CD4-positive, alpha-beta T cell (primary cell): ENCODE measurements around the gene GRM8. TPM values are rescaled to one million over a fixed set of nuclear protein-coding genes. Genes with fewer than 3 reads are reported as not detected.

Experiments used
- ATAC-seq: fragments of 200-7000 bp; cut with Tn5 transposase; one replicate; pipeline ENCODE4 v1.10.0; 2022; ENCODE audit warnings: mild to moderate bottlenecking; ENCODE audit not compliant: poor library complexity
- CTCF ChIA-PET: fragments of 350-600 bp; sonication (Branson Sonifier 250); formaldehyde crosslinking; loops from one replicate; lab custom pipeline; 2021; ENCODE audit warnings: antibody characterized with exemption, inconsistent platforms; lab: Charles Lee
- POLR2A ChIA-PET: fragments of 350-600 bp; sonication (Branson Sonifier 250); formaldehyde crosslinking; loops from one replicate; lab custom pipeline; 2021; ENCODE audit warnings: antibody characterized with exemption, inconsistent platforms; lab: Charles Lee
- DNase-seq, 14 experiments: peaks; one replicate each; pipeline ENCODE4 v3.0.0-alpha.2; 2013 to 2020; ENCODE audit warnings: mixed read lengths in 2 of 14
- H3K27ac ChIP-seq, 2 donors: one replicate each; pipeline versions ENCODE4 v1.5.1 to v1.7.0; 2013; ENCODE audit warnings: low read length in 2 of 2, low read depth in 1 of 2, mild to moderate bottlenecking in 1 of 2
- H3K27me3 ChIP-seq, 2 experiments: 1 replicate in 1 of 2; 2 replicates in 1 of 2; pipeline versions ENCODE4 v1.6.1 to v1.7.0; 2013; ENCODE audit warnings: low read length in 2 of 2, control low read depth in 1 of 2, mild to moderate bottlenecking in 1 of 2, moderate library complexity in 1 of 2; ENCODE audit not compliant: insufficient read depth in 2 of 2, control insufficient read depth in 1 of 2
- H3K36me3 ChIP-seq: one replicate; pipeline ENCODE4 v1.6.1; 2013; ENCODE audit warnings: low read length, control low read depth; ENCODE audit not compliant: insufficient read depth
- H3K4me1 ChIP-seq: one replicate; pipeline ENCODE4 v1.6.1; 2013; ENCODE audit warnings: low read length, control low read depth; ENCODE audit not compliant: insufficient read depth
- H3K4me3 ChIP-seq: one replicate; pipeline ENCODE4 v1.5.1; 2013; ENCODE audit warnings: mild to moderate bottlenecking, low read length, moderate library complexity
- H3K9me3 ChIP-seq, 2 experiments: 1 replicate in 1 of 2; 2 replicates in 1 of 2; pipeline versions ENCODE4 v1.6.1 to v1.7.0; 2013; ENCODE audit warnings: low read length in 2 of 2, mild to moderate bottlenecking in 2 of 2, control low read depth in 1 of 2, moderate library complexity in 1 of 2; ENCODE audit not compliant: control insufficient read depth in 1 of 2, insufficient read depth in 1 of 2
- H3K27ac Mint-ChIP-seq: one replicate; pipeline ENCODE4 v1.8.0; 2020; ENCODE audit warnings: mixed read lengths
- H3K27me3 Mint-ChIP-seq: one replicate; pipeline ENCODE4 v1.8.0; 2021; ENCODE audit warnings: mixed read lengths
- H3K36me3 Mint-ChIP-seq: one replicate; pipeline ENCODE4 v1.8.0; 2021; ENCODE audit warnings: low read depth, mixed read lengths
- H3K4me1 Mint-ChIP-seq: one replicate; pipeline ENCODE4 v1.8.0; 2021; ENCODE audit warnings: low read depth, mixed read lengths
- H3K4me3 Mint-ChIP-seq: one replicate; pipeline ENCODE4 v1.8.0; 2020; ENCODE audit warnings: mild to moderate bottlenecking, mixed read lengths
- H3K9me3 Mint-ChIP-seq: one replicate; pipeline ENCODE4 v1.8.0; 2020; ENCODE audit warnings: mixed read lengths
- intact Hi-C, 2 experiments: fragments of 100-400 bp; cut with DNase I in 1 of 2; cut with micrococcal nuclease in 1 of 2; formaldehyde crosslinking; loops; one replicate each; pipeline versions ENCODE4 v1.15.1 to v1.9.0; 2023 to 2025; cut with DNase I, micrococcal nuclease
- total RNA-seq, 174 experiments: library from RNA in 2 of 174; stranded (reverse) in 2 of 174; gene quantifications; one replicate each; pipeline ENCODE4 v1.2.3 and lab custom pipeline; 2021 to 2026
- TF ChIP-seq, protein P1 (sequence below): fragments of 200-600 bp; IDR thresholded peaks from one replicate; pipeline ENCODE4 v1.8.0; 2022; ENCODE audit warnings: antibody characterized with exemption, mild to moderate bottlenecking

GRM8 gene
- total RNA-seq, 2 experiments from 2014 or later = not detected

GRCh38 chr7:126570845-126571244, 681.9 kb downstream of the GRM8 start:
- CTCF ChIA-PET = no interaction called here
- DNase-seq = no peak
- Mint-ChIP-seq H3K4me1 (no peaks in the 10 kb centered on the region), H3K9me3 (peaks cover 2% of the 10 kb centered on the region), H3K4me3 (no peak overlapping the region), H3K36me3 (no peaks in the 10 kb centered on the region), H3K27me3 (no peaks in the 10 kb centered on the region), H3K27ac (no peak overlapping the region)
- intact Hi-C loops = no loop called here
- H3K36me3 ChIP-seq = no peaks in the 10 kb centered on the region
- H3K27me3 ChIP-seq = no peaks in the 10 kb centered on the region
- no peaks in the 10 kb centered on the region for H3K4me1 ChIP-seq
- no peak overlapping the region for H3K27ac ChIP-seq
- H3K9me3 ChIP-seq = no peaks in the 10 kb centered on the region
- H3K4me3 ChIP-seq = no peak overlapping the region
- POLR2A ChIA-PET = no interaction called here
- ATAC-seq = no peak
- TF ChIP-seq, protein P1, sequence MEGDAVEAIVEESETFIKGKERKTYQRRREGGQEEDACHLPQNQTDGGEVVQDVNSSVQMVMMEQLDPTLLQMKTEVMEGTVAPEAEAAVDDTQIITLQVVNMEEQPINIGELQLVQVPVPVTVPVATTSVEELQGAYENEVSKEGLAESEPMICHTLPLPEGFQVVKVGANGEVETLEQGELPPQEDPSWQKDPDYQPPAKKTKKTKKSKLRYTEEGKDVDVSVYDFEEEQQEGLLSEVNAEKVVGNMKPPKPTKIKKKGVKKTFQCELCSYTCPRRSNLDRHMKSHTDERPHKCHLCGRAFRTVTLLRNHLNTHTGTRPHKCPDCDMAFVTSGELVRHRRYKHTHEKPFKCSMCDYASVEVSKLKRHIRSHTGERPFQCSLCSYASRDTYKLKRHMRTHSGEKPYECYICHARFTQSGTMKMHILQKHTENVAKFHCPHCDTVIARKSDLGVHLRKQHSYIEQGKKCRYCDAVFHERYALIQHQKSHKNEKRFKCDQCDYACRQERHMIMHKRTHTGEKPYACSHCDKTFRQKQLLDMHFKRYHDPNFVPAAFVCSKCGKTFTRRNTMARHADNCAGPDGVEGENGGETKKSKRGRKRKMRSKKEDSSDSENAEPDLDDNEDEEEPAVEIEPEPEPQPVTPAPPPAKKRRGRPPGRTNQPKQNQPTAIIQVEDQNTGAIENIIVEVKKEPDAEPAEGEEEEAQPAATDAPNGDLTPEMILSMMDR = no peak

- peaks cover 4% of the 10 kb centered on the region for H3K9me3 Mint-ChIP-seq
- no peak overlapping the region for H3K4me3 Mint-ChIP-seq
- intact Hi-C loops = no loop called here
- no peaks in the 10 kb centered on the region for H3K27me3 ChIP-seq
- H3K27ac Mint-ChIP-seq = no peak overlapping the region
- no peak overlapping the region for H3K4me3 ChIP-seq
- H3K4me1 ChIP-seq = no peaks in the 10 kb centered on the region
- no peaks in the 10 kb centered on the region for H3K27me3 Mint-ChIP-seq
- no peaks in the 10 kb centered on the region for H3K4me1 Mint-ChIP-seq
- H3K36me3 Mint-ChIP-seq = no peaks in the 10 kb centered on the region
- no peak overlapping the region for H3K27ac ChIP-seq
- POLR2A ChIA-PET = no interaction called here
- TF ChIP-seq, protein P1 = no peak
- CTCF ChIA-PET = no interaction called here
- H3K36me3 ChIP-seq = no peaks in the 10 kb centered on the region
- DNase-seq = no peak
- H3K9me3 ChIP-seq = no peaks in the 10 kb centered on the region
- no peak for ATAC-seq
Measured at GRCh38 chr7:126569402-126569801, 683.3 kb downstream of the GRM8 start.

DNA sequence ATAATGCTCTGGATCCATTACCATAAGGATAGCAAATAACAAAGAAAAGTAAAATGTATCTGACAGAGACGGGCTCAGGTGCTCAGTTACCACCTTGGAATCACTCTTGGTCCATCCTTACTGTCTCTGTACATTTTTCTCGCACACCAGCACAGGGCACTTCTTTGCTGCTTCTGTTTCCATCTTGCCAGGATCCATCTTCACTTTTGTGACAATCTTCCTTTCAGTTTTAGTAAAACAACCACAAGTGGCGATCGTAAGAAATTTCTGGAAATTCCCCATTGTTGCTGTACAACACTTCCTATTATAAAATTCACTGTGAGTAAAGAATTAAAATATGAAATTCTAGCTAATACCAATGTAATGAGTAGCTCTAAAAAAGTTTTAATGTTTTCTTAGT, 695.5 kb downstream of the GRM8 start:
- no peaks in the 10 kb centered on the region for H3K9me3 Mint-ChIP-seq
- no peaks in the 10 kb centered on the region for H3K27me3 Mint-ChIP-seq
- H3K27ac ChIP-seq = no peak overlapping the region
- H3K36me3 Mint-ChIP-seq = no peaks in the 10 kb centered on the region
- CTCF ChIA-PET = no interaction called here
- DNase-seq = no peak
- H3K27ac Mint-ChIP-seq = no peak overlapping the region
- no peak for ATAC-seq
- no peak overlapping the region for H3K4me3 ChIP-seq
- TF ChIP-seq, protein P1 = no peak
- no peak overlapping the region for H3K4me3 Mint-ChIP-seq
- intact Hi-C loops = no loop called here
- no peaks in the 10 kb centered on the region for H3K4me1 Mint-ChIP-seq
- no peaks in the 10 kb centered on the region for H3K36me3 ChIP-seq
- POLR2A ChIA-PET = no interaction called here
- no peaks in the 10 kb centered on the region for H3K27me3 ChIP-seq
- H3K4me1 ChIP-seq = no peaks in the 10 kb centered on the region
- peaks cover 0 to 7% of the 10 kb centered on the region in 2 experiments for H3K9me3 ChIP-seq
